Activated CD8-positive, alpha-beta T cell treated with anti-CD3 and anti-CD28 coated beads, Interleukin-2, amount 10 ng/mL, durations not matched to agents 7 days and 5 days (primary cell): ENCODE results near the gene RPF1. TPM values are rescaled to one million over a fixed set of nuclear protein-coding genes. Genes with fewer than 3 reads are reported as not detected.
A peak's percentile ranks its signal among the peaks of the same experiment; 100 is the strongest.
"Not testable (repeated sequence)": the region's sequence is repeated elsewhere in the genome, so short reads cannot be mapped to it uniquely, and the experiment has no call there.

Source experiments
- ATAC-seq: fragments of 150-1000 bp; cut with Tn5 transposase; one replicate; pipeline ENCODE4 v1.10.0; 2021; ENCODE audit warnings: moderate library complexity
- CTCF ChIA-PET: fragments of 350-600 bp; sonication (Branson Sonifier 250); formaldehyde crosslinking; loops from one replicate; lab custom pipeline; 2021; ENCODE audit warnings: antibody characterized with exemption; lab: Charles Lee
- POLR2A ChIA-PET: fragments of 350-600 bp; sonication (Branson Sonifier 250); formaldehyde crosslinking; loops from one replicate; lab custom pipeline; 2021; ENCODE audit warnings: antibody characterized with exemption; lab: Charles Lee
- DNase-seq: peaks from one replicate; pipeline ENCODE4 v3.0.0-alpha.2; 2020
- H3K27ac Mint-ChIP-seq: one replicate; pipeline ENCODE4 v1.8.0; 2021; ENCODE audit warnings: mild to moderate bottlenecking, mixed read lengths
- H3K27me3 Mint-ChIP-seq: one replicate; pipeline ENCODE4 v1.8.0; 2021; ENCODE audit warnings: low read depth, mixed read lengths
- H3K36me3 Mint-ChIP-seq: one replicate; pipeline ENCODE4 v1.8.0; 2021; ENCODE audit warnings: low read depth, mixed read lengths
- H3K4me1 Mint-ChIP-seq: one replicate; pipeline ENCODE4 v1.8.0; 2021; ENCODE audit warnings: low read depth, mixed read lengths
- H3K4me3 Mint-ChIP-seq: one replicate; pipeline ENCODE4 v1.8.0; 2021; ENCODE audit warnings: mild to moderate bottlenecking, mixed read lengths
- H3K9me3 Mint-ChIP-seq: one replicate; pipeline ENCODE4 v1.8.0; 2022; ENCODE audit warnings: mixed read lengths; ENCODE audit not compliant: insufficient read depth
- total RNA-seq, 2 experiments: library from RNA; stranded (reverse); gene quantifications; one replicate each; pipeline ENCODE4 v1.2.3, GENCODE V29; 2021

Gene RPF1
- total RNA-seq, 2 experiments from 2014 or later = 41.6 to 44.1 TPM

DNA sequence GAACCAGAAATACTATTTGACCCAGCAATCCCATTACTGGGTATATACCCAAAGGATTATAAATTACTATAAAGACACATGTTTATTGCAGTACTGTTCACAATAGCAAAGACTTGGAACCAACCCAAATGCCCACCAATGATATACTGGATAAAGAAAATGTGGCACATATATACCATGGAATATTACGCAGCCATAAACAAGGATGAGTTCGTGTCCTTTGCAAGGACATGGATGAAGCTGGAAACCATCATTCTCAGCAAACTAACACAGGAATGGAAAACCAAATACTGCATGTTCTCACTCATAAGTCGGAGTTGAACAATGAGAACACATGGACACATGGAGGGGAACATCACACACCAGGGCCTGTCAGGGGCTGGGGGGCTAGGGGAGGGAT, 30.4 kb upstream of the RPF1 start:
- peaks cover 11% of the 10 kb centered on the region for H3K9me3 Mint-ChIP-seq
- CTCF ChIA-PET = interaction anchor here (1.3 kb wide), 1 partner anchor 16 kb away, joined by 4 read pairs; no protein-coding TSS in a partner anchor

DNA sequence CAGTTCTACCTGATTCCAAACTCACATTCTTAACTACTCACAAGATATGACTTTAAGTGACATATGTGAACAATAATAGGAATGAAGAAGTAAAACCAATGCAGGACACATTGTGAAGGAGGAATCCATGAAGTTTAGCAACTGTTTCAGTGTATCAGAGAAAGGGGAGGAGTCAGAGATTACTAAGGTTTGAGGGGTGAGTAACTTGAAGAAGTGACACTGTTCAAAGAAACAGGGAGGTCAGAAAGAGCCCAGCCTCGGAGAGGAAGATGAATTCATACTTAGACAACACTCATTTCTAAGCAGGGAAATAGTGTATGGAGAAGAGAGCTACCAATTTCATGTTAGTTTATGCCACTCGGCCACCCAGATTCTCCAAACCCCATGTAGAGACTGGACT, 28.2 kb upstream of the RPF1 start:
- H3K27ac Mint-ChIP-seq = no peak overlapping the region

More for the DNA sequence above, 30.4 kb upstream of the RPF1 start:
- POLR2A ChIA-PET, H3K4me3 Mint-ChIP-seq, H3K36me3 Mint-ChIP-seq, H3K4me1 Mint-ChIP-seq, ATAC-seq, H3K27ac Mint-ChIP-seq, DNase-seq: not testable (repeated sequence)
- peaks cover 15% of the 10 kb centered on the region for H3K27me3 Mint-ChIP-seq

DNA sequence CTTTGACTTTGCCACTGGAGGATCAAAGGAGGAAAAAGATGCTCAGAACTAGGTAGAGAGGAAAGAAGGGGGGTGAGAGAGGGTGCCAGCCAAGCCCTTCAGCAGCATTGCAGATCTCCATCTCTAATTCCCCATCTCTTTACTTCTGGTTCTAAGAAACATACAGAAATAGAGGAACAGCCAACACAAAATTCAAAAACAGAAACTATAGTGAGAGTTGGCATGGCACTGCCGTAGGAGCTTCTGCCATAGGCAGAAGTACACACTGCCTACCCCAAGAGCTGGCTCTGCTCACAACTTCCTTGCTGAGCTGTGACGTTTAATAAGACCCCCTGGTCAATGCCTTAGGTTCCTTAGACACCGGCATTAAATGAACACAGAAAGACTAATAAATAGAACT, 26.6 kb upstream of the RPF1 start:
- no peaks in the 10 kb centered on the region for H3K9me3 Mint-ChIP-seq
- CTCF ChIA-PET = interaction anchor here (2.4 kb wide), 1 partner anchor 10 kb away, joined by 11 read pairs; no protein-coding TSS in a partner anchor
- H3K36me3 Mint-ChIP-seq = no peaks in the 10 kb centered on the region
- POLR2A ChIA-PET = no interaction called here
- ATAC-seq (no peak), DNase-seq (no peak)
- H3K27me3 Mint-ChIP-seq = peaks cover 12% of the 10 kb centered on the region
- no peak overlapping the region for H3K27ac Mint-ChIP-seq
- no peak overlapping the region for H3K4me3 Mint-ChIP-seq
- H3K4me1 Mint-ChIP-seq = no peaks in the 10 kb centered on the region

More for the DNA sequence above, 28.2 kb upstream of the RPF1 start:
- ATAC-seq (no peak), DNase-seq (no peak)
- POLR2A ChIA-PET = no interaction called here
- CTCF ChIA-PET = interaction anchor here (1.3 to 2.4 kb wide), 2 partner anchors 8 to 331 kb away, joined by 3 to 11 read pairs; no protein-coding TSS in a partner anchor
- H3K36me3 Mint-ChIP-seq = no peaks in the 10 kb centered on the region
- peaks cover 9% of the 10 kb centered on the region for H3K9me3 Mint-ChIP-seq
- no peak overlapping the region for H3K4me3 Mint-ChIP-seq
- H3K4me1 Mint-ChIP-seq = no peaks in the 10 kb centered on the region
- peaks cover 15% of the 10 kb centered on the region for H3K27me3 Mint-ChIP-seq

DNA sequence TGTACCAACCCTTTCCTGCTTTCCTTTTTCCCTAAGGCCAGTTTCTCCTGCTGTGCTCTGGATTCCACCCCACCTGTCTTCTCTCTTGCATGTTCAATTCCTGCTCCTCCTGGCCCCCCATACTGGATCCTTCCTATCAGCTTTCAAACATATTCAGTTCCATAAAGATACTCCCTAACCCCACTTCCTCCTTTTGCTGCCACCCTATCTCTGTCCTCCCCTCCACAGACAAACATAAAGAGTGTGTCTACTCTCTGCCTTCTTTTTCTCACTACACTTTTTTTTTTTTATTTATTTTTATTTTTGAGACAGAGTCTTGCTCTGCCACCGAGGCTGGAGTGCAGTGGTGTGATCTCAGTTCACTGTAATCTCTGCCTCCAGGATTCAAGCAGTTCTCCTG, 16.9 kb upstream of the RPF1 start:
- Mint-ChIP-seq H3K36me3 (no peaks in the 10 kb centered on the region), H3K27ac (no peak overlapping the region), H3K9me3 (no peaks in the 10 kb centered on the region), H3K4me1 (no peaks in the 10 kb centered on the region), H3K4me3 (no peak overlapping the region), H3K27me3 (peaks cover 23% of the 10 kb centered on the region)
- ChIA-PET CTCF (interaction anchor here (1.5 kb wide), 1 partner anchor 13 kb away, joined by 3 read pairs; no protein-coding TSS in a partner anchor), POLR2A (no interaction called here)
- no peak for DNase-seq
- no peak for ATAC-seq

DNA sequence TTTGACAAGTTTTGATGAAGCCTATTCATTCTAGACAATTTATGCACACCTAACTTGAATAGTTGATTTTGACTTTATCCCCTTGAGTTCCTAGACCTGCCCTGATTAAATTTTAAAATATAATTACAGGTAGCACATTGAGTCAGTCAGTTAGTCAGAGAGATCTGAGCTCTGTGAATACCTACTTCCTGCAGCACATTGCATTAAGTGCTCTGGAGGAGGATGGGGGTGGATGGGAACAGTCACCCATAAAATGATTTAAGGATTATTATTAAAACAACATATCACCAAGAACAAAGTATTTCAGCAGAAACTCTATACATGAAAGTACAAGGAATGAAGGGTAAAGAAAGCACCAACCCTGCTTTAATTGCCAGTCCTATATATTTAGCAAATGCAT, 11.8 kb upstream of the RPF1 start:
- H3K27me3 Mint-ChIP-seq = peaks cover 31% of the 10 kb centered on the region
- no peaks in the 10 kb centered on the region for H3K36me3 Mint-ChIP-seq
- ATAC-seq (no peak), DNase-seq (no peak)
- no peaks in the 10 kb centered on the region for H3K9me3 Mint-ChIP-seq
- POLR2A ChIA-PET = no interaction called here
- no peak overlapping the region for H3K4me3 Mint-ChIP-seq
- CTCF ChIA-PET = no interaction called here
- H3K27ac Mint-ChIP-seq = no peak overlapping the region
- no peaks in the 10 kb centered on the region for H3K4me1 Mint-ChIP-seq

DNA sequence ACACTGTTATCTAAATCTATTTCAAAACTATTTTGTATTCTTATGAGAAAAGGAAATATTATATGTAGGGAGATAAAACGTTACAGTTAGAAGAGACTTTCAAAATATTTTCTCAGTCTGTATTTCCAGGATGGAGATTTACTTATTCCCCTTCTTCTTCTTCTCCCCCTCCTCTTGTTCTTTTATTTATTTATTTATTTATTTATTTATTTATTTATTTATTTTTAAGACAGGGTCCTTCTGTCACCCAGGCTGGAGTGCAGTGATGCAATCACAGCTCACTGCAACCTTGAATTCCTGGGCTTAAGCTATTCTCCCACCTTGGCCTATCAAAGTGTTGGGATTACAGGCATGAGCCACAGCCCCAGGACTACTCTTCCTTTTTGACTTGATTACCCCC, 2.8 kb upstream of the RPF1 start:
- Mint-ChIP-seq H3K9me3 (peaks cover 10% of the 10 kb centered on the region), H3K27ac (no peak overlapping the region), H3K4me3 (no peak overlapping the region), H3K4me1 (peaks cover 17% of the 10 kb centered on the region), H3K27me3 (peaks cover 38% of the 10 kb centered on the region), H3K36me3 (peaks cover 19% of the 10 kb centered on the region)
- ChIA-PET POLR2A (no interaction called here), CTCF (interaction anchor here (2.2 kb wide), 1 partner anchor 34 kb away, joined by 4 read pairs; no protein-coding TSS in a partner anchor)
- DNase-seq (no peak), ATAC-seq (no peak)

DNA sequence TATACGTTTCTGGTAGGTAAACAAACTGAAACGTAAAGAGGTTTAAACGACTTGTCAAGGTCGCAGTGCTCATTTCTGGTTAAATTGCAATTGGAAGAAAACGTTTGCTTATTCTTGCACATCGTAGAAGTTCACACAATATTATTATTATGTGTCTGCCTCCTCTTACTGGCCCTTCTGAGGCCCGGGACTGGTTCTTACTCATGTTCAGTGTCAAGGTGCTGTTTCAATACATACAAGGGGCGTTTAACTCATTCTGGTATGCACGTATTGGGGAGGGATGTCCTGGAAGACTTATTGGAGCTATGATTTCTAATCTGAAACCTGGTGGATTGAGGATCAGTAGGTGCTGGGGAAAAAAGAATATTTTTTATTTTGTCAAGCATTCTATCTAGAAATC, 932 bp downstream of the RPF1 start:
- Mint-ChIP-seq H3K4me3 (peak overlapping the region; percentile 99), H3K27me3 (peaks cover 14% of the 10 kb centered on the region), H3K27ac (peak overlapping the region; percentile 99), H3K9me3 (peaks cover 10% of the 10 kb centered on the region), H3K4me1 (peaks cover 32% of the 10 kb centered on the region), H3K36me3 (peaks cover 50% of the 10 kb centered on the region)
- CTCF ChIA-PET = interaction anchor here (1.0 to 3.4 kb wide), 10 partner anchors 12 to 336 kb away, joined by 3 to 16 read pairs (median 4); partner anchors contain the start of genes CTBS, GNG5, PRKACB and SPATA1
- POLR2A ChIA-PET = interaction anchor here (0.6 to 5.2 kb wide), 9 partner anchors 9 to 790 kb away, joined by 3 to 43 read pairs (median 4); partner anchors contain the start of genes CTBS, GNG5, PRKACB and SPATA1
- ATAC-seq (peak; percentile 6), DNase-seq (no peak)

DNA sequence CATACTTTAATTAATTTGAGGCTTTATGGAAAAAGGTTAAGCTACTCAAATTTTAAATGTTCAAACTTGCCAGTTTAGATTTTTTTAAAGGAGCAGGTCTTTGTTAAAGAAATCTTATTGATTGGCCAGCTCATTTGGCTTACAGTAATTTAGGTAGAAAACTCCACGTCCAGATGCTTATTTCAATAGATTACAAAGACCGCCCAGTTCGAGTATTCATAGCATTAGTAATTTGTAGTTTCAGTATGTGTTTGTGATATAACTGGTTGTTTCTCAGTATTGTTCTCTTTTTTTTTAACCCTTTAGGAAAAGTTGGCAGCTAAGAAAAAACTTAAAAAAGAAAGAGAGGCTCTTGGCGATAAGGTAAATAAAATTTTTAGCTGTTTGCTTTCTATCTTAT, 1.6 kb downstream of the RPF1 start:
- ChIA-PET CTCF (interaction anchor here (1.0 to 3.4 kb wide), 10 partner anchors 11 to 336 kb away, joined by 3 to 16 read pairs (median 4); partner anchors contain the start of genes CTBS, GNG5, PRKACB and SPATA1), POLR2A (interaction anchor here (1.2 to 5.2 kb wide), 4 partner anchors 25 to 93 kb away, joined by 4 to 43 read pairs (median 12); partner anchors contain the start of genes CTBS, GNG5 and SPATA1)
- Mint-ChIP-seq H3K27me3 (peaks cover 8% of the 10 kb centered on the region), H3K27ac (no peak overlapping the region), H3K4me3 (peak overlapping the region; percentile 53), H3K4me1 (peaks cover 32% of the 10 kb centered on the region), H3K36me3 (peaks cover 56% of the 10 kb centered on the region), H3K9me3 (peaks cover 10% of the 10 kb centered on the region)
- ATAC-seq (no peak), DNase-seq (no peak)

DNA sequence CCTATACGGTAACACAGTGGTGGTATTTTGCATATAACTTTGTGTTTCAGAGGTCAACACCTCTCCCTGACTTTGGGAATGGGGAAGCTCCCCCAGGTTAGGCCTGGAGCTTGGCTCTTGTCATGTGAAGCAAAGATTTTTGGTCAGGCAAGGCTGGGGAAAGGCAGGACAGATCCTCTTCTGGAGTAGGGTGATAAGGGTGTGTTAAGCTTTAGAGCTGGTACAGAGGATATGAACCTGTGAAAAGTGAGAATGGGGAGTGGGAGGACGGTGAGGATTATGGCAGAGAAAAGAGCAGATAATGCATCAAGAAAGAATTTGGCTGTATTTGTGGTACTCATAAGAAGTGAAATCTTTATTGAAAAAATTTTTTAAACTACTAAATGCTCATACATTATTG, 2.3 kb downstream of the RPF1 start:
- Mint-ChIP-seq H3K9me3 (peaks cover 10% of the 10 kb centered on the region), H3K4me3 (peak overlapping the region; percentile 20), H3K27ac (no peak overlapping the region), H3K27me3 (peaks cover 6% of the 10 kb centered on the region), H3K4me1 (peaks cover 36% of the 10 kb centered on the region), H3K36me3 (peaks cover 61% of the 10 kb centered on the region)
- ChIA-PET CTCF (interaction anchor here (0.9 to 3.4 kb wide), 4 partner anchors 25 to 291 kb away, joined by 3 to 16 read pairs (median 8); partner anchors contain the start of genes GNG5 and SPATA1), POLR2A (interaction anchor here (2.7 to 5.2 kb wide), 2 partner anchors 24 to 93 kb away, joined by 20 to 43 read pairs; partner anchors contain the start of genes CTBS, GNG5 and SPATA1)
- ATAC-seq (no peak), DNase-seq (no peak)

DNA sequence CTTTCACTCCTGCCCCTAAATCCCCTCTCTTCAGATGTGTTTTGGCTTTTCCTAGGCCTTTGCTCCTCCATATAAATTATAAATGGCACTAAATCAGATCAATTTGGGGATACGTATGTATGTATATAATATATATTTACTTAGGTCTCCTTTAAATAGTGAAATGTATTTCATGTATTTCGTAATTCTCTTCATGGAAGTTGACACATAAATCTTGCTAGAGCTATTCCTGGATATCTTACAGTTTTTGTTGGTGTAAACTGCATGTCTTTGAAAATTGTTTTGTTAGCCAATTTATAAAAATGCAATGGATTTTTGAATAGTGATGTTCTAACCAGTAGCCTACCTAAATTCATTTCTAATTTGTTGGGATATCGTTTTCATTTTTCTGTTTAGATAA, 9.0 kb downstream of the RPF1 start:
- H3K4me3 Mint-ChIP-seq = no peak overlapping the region
- no peaks in the 10 kb centered on the region for H3K27me3 Mint-ChIP-seq
- peaks cover 13% of the 10 kb centered on the region for H3K4me1 Mint-ChIP-seq
- DNase-seq (no peak), ATAC-seq (no peak)
- peaks cover 69% of the 10 kb centered on the region for H3K36me3 Mint-ChIP-seq
- H3K27ac Mint-ChIP-seq = no peak overlapping the region
- CTCF ChIA-PET = no interaction called here
- H3K9me3 Mint-ChIP-seq = no peaks in the 10 kb centered on the region
- POLR2A ChIA-PET = no interaction called here

DNA sequence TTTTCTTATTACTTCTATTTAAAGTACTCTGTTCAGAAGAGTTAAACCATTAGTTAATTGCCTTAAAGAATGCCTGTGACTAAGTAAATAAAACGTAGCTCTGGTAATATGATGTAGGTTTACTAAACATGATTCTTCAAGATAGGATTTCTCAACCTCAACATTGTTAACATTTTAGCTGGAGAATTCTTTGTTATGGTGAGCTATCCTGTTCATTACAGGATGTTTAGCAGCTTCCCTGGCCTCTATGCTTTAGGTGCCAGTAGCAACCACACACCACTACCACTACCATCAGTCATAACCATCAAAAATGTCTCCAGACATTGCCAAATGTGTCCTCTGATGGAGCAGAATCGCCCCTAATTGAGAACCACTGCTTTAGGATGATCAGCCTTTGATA, 10.7 kb downstream of the RPF1 start:
- Mint-ChIP-seq H3K4me3 (no peak overlapping the region), H3K4me1 (peaks cover 11% of the 10 kb centered on the region), H3K9me3 (no peaks in the 10 kb centered on the region), H3K36me3 (peaks cover 62% of the 10 kb centered on the region), H3K27me3 (no peaks in the 10 kb centered on the region), H3K27ac (no peak overlapping the region)
- ATAC-seq = no peak
- ChIA-PET POLR2A (interaction anchor here (0.8 to 0.9 kb wide), 2 partner anchors 10 to 16 kb away, joined by 3 read pairs; partner anchors contain the start of genes GNG5 and SPATA1), CTCF (interaction anchor here (0.6 to 0.9 kb wide), 2 partner anchors 11 to 57 kb away, joined by 3 read pairs; partner anchors contain the start of gene RPF1)
- DNase-seq = no peak

DNA sequence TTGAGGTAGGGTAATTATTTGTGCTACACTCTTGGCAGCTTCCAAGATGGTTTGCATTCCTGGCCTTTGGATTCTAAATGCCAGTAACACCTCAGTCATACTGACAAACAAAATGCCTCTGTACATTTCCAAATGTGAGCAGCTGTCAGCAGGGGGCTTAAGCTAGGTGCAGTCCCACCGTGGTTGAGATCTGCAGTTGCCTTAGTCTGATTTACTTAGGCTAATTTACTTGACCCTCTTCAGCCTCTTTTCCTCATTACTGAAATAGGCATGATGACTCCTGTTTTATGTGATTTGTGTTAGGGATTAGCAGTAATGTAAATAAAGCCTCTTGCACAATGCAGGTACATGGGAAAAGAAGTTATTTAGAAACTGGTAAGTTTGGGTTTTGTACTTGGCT, 13.7 kb downstream of the RPF1 start:
- peaks cover 57% of the 10 kb centered on the region for H3K36me3 Mint-ChIP-seq

More for the DNA sequence above, 13.7 kb downstream of the RPF1 start:
- POLR2A ChIA-PET = interaction anchor here (0.8 kb wide), 1 partner anchor 13 kb away, joined by 5 read pairs; no protein-coding TSS in a partner anchor
- Mint-ChIP-seq H3K27me3 (no peaks in the 10 kb centered on the region), H3K4me3 (no peak overlapping the region), H3K27ac (no peak overlapping the region), H3K4me1 (peaks cover 6% of the 10 kb centered on the region), H3K9me3 (no peaks in the 10 kb centered on the region)
- ATAC-seq = no peak
- CTCF ChIA-PET = interaction anchor here (1.7 kb wide), 1 partner anchor 12 kb away, joined by 4 read pairs; no protein-coding TSS in a partner anchor
- no peak for DNase-seq
